NCI-H2107 treated with DMSO at 0.1 percent for 48 hours (cell line): Measurements from ENCODE around the gene UBE3B.

Source experiments
- DNase-seq: peaks from one replicate; lab custom pipeline; 2025; ENCODE audit not compliant: unreplicated experiment; lab: John Stamatoyannopoulos, UW

Gene UBE3B

DNA sequence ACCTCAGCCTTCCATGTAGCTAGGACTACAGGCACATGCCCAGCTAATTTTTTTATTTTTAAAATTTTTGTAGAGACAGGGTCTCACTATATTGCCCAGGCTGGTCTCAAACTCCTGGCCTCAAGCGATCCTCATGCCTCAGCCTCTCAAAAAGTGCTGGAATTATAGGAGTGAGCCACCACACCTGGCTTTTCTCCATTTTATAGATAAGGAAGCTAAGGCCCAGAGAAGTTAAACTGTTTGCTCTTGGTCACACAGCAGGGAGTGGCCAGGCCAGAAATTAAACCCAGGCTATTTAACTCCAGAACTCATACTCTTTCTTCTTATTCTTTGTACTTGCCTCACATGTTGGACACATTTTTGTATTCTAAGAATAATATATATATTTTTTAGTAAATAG lies 16.5 kb downstream of the UBE3B start:
- no peak for DNase-seq

DNA sequence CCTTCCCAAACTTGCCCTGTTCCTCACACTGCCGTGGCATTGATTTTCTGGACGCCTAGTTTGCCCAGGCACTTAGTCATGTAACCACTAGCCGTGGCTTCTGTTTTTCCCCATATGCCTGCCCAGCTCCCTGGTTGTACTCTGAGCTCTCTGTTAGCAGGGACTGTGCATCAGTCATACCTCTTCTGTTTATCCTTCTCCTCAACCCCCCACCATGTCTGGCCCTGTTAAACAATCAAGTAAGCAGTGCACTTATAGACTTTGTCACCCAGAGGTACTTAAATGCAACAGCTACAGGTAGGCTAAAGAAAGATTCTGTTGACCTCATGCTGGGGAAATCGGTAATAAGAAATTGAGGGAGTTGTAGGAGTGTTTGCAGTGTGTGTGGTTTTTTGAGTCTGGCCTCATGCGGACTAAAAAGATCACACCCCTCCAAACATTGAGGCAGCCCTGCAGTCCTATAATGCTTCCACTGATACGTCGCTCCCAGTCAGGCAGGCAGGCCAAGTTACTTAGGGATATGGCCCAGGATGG lies 17.0 kb downstream of the UBE3B start:
- no peak for DNase-seq

DNA sequence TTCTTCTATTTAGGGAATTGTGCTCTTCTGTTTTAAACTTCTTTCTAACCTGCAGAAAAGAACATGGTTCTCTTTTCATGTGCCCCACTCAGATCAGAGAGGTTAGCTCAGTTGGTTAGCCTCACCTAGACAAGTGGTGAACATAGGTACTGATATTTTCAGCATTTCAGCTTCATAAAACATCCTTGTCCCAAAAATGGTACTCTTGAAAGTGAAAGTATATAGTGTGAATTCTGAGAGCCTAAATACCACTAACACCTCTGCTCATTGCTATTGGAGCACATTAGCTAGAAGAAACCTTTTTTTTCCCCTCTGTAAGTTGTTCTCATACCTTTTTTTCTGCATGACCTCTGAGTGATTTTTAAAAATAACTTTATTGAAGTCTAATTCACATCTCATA lies 17.6 kb downstream of the UBE3B start:
- no peak for DNase-seq

DNA sequence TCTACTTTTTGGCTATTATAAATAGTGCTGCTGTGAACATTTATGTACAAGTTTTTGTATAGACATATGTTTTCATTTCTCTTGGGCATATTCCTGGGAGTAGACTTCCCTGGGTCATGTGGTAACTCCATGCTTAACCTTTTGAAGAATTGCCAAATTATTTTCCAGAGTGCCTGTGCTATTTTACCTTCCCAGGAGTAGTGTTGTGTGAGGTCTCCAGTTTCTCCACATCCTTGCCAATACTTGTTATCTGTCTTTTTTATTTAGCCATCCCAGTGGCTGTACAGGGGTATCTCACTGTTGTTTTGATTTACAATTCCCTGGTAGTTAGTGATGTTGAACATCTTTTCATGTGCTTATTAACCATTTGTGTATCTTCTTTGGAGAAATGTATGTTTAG lies 18.9 kb downstream of the UBE3B start:
- no peak for DNase-seq

DNA sequence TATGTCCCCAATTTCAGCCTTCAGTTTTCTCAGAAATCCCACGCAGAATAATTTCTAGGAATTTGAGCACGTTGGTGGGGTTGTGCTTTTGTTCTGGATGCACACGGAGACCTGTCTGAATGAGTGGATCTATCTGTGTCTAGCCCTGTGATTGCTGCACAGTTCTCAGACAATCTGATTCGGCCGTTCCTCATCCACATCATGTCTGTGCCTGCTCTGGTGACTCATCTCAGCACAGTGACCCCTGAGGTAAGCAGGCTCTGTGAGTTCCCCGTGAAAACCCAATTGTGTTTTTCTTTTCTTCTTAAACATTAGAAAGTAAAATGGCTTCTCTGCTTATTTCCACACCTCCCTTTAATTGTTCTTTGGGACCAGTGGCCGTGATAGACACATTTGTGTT lies 20.2 kb downstream of the UBE3B start:
- DNase-seq: no peak

DNA sequence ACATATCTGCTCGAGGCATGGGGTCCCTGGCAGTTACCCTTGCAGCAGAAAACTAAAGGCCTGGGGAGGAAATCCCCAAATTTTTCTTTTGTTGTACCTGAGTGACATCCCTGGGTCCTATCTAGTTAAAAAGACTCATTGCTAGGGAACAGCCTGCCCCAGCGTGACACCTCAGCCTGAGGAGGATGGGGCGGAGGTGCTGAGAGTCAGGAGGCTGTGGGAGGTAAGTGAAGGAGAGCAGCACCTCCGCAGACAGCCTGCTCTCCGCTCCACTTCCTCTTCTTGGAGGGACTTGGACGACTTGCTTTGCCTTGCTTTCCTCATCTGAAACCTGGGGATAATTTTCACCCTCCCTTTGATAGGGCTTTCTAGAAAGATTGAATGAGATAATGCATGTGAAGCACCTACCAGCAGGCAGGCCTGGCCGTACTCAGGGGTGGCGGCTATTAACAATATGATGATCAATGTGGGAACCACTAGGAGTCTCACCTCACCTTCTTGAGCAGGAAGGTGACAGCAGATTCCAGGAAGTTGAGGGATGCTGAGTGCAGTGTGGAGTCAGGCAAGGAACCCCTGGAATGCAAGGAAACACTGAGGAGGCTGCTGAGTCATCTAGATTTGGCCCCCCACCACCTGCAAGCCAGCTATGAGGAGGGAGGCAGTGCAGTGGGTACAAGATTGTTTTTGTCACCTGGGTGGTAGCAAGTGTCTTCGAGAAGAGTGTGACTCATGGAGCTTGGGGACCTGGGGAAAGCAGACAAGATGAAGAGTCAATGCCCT lies 23.2 kb downstream of the UBE3B start:
- DNase-seq: no peak

DNA sequence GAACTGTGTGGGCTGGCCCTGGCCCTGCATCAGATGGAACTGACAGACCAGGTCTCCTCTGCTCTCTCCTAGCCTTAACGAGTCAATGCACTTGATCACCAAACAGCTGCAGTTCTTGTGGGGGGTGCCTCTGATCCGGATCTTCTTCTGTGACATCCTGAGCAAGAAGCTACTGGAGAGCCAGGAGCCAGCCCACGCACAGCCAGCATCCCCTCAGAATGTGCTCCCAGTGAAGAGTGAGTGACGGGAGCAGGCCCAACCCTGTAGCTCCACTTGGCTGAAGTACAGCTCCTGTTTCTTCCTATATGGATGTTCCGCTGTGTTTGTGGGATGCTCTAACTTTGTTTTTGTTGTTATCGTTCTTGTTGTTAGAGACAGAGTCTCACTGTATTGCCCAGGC lies 23.9 kb downstream of the UBE3B start:
- no peak for DNase-seq

DNA sequence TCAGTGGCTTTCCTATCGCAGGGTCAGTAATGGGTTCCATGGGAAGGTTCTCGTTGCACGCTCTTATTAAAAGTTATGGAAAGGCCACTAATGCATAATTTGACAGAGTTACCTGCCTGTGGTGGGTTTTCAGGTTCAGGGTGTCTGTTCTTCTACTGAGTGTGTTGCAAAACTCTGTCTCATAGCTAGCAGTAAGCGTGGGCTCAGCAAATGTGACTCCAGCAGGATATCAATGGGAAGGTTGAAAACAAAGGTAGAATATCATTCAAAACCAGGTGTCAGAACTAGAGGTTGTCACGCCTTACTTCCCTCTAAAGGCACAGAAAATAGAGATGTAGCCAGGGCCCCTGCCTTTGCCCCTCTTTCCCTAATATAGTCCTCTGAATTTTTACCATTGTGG lies 24.9 kb downstream of the UBE3B start:
- no peak for DNase-seq

DNA sequence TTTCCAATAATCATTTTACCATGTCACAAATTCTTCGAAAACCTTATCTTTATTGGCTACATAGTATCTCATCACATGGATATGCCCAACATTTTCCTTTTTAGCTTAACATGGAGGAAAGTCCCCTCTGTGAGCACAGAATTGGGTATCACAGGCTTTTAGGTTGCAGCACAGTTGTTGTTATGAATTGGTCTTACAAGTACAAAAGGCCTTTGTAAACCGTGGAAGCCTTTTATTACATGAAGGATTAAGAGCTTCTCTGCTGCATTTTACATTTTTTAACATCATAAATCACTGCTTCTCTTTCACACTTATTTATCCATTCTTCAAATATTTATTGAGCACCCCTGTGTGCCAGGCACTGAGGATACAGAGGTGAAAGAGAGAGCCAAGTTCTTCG lies 26.2 kb downstream of the UBE3B start:
- DNase-seq: no peak

DNA sequence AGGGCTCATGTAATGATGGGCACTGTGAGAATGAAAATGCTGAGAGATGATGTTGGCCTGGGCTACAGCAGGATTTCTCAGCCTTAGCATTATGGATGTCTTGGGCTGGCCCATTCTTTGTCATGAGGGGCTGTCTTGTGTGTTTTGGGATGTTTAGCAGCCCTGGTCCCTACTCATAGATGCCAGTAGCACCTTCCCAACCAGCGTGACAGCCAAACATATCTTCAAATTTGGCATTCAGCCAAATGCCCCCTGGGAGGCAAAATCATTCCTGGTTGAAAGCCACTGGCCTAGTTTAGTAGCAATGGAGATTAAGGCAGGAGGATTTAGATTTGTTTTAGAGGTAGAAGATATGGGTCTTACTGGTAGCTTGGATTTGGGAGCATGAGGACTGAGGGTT lies 26.6 kb downstream of the UBE3B start:
- DNase-seq: no peak

DNA sequence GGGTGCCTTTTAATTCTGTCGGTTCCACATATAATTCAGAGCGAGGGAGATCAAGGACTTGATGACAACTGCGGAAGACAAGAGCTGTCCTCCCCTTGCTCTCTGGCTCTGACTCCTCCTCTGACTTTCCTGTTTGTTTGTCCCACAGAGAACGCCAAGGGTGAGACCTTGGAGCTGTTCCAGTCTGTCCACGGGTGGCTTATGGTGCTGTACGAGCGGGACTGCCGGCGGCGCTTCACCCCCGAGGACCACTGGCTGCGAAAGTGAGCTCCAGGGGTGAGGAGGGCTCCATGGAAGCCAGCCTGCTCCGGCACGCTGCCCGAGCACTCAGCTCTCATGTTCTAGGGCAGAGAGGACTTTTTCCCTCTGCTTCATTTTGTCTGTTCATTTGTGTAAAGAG lies 32.8 kb downstream of the UBE3B start:
- no peak for DNase-seq

DNA sequence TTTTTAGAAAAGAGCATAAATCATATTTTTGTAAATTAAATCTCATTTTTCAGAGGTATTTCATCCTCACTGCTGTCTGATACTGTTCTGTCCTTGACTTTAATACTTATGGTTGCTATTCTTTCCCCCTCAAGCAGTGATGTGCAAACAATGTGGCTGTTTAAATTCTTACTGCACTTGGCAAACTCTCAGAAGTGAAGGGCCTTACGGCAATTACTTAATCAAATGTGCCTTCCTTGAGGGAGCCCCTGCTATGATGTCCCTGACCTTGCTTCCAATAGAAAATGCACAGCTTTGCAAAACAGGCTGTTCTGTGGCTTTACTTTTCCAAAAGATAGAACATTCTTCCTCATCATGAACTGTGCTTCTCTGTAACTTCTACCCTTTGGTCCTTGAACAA lies 35.2 kb downstream of the UBE3B start:
- no peak for DNase-seq

DNA sequence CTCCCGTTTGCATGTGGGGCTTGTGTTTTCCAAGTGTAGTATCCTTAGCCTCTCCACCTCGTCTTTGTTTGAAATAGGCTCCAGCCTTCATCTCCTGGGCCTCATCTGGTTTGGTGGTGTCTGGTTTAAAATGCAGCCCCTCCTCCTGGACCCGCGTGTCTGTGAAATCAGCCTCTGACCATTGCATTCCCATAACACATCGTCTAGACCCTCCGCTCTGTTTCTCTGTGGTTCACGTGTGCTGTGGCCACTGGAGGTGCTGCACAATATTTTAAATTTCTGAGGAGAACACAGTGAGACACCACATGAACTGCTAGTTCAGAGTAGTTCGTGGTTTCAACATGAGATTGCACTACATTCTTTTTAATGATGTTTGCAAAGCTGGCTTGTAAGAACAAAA lies 35.6 kb downstream of the UBE3B start:
- no peak for DNase-seq

DNA sequence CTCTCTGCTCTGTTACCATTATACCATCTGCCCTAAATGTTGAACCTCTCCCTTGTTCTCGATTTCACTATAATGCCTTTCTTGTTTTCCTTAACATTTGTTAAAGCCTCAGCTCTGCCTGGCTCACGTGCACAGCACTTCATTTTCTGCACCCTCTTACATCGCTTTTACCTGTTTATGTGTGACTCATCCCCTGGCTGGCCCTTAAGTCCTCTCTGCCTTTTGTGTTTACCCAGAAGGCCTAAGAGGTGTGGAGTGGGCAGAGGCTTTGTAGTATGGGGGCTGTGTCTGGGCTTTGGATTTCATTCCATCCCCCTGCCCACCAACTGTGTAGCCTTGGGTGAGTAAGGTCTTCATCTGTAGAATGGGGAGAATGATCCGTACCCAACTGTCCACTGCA lies 36.5 kb downstream of the UBE3B start:
- DNase-seq: peak; percentile 24

DNA sequence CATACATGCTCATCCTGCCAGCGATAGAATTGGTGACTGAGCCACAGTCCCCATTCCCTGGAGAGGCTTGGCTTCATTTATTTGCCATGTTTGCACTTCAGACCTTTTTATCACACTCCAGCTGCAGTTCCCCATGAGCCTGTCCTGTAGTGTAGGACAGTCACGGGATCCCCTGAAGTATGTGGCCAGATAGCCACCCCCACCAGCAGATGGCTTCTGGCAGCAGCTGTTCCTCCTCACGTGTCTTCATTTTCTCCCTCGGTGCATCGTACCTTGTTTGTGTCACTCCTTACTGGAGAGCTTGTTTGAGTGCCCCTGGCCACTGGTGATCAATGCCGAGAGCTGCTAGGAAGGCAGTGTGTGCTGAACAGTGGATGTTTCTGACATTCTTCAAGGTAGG lies 40.2 kb downstream of the UBE3B start:
- peak; percentile 70 for DNase-seq

DNA sequence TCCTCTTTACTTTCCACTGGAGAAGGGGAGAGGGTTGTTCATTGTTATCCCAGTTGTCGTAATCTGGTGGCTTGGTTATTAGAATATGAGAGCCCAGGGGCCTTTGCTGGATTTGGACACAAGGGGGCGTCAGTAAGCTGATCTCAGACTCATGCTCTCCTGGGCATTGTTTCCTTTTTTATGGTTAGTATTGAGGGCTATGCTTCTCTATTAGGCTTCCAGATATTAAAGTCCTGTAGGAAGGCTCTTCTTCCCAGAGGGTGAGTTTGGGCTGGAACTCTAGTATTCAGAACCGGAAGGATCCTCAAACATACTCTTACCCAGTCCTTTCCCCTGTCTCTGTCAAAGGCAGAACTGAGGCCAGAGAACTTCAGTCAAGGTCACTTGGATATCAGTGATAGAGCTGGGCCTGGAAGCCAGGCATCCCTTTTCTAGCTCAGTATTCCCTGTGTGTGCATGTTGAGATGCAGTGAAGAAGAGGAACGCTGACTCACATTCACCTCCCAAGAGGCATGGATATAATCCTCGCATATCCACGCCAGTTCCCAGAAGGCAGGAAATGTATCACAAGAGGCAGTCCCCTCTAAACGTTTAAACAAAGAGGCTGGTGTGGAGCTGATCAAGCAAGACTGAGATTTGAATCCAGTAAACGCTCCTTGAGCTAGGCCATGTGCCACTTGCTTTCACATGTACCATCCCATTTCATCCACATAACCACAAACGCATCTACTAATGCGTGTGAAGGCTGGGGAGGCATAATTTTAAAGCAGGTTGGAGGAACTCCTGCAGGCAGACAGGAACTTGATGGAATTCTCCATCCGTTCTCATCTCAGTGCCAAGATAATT lies 41.6 kb downstream of the UBE3B start:
- DNase-seq: peak; percentile 90

DNA sequence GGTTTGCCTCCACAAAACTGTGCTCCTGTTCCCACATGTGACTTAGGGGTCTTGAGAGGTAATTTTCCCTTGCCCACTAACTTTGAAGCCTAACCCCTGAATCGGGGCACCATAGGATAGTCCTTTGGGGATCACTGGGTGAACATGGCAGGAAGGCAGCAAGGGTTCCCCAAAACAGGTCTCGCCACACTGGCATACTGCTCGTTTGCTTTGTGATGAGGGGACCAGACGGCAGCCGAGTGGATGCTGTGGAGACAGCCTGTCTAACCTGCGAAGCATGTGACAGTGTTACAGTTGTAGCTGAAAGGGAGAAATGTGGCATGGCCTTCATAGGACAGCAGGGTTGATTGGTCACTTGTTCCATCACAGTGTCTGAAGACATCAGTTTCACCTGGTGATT lies 42.4 kb downstream of the UBE3B start:
- DNase-seq: no peak

DNA sequence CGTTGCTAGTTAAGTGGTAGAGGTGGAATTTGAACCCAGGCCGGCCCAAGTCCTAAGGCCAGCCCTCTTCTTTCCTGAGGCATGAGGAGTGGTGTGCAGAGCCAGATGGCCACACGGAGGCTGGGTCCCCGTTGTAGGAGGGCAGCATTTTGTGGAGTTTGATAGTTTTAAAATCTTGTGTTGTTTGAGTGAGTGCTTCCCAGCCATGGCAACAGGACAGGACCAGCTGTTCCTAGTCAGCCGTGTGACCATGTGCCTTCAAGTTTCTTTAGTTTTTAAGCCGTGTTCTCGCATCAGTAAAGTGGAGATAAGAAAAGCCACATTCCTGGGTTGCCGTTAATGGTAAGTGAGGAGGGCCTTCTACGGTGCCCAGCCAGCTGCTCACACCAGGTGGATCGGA lies 44.4 kb downstream of the UBE3B start:
- DNase-seq: no peak

DNA sequence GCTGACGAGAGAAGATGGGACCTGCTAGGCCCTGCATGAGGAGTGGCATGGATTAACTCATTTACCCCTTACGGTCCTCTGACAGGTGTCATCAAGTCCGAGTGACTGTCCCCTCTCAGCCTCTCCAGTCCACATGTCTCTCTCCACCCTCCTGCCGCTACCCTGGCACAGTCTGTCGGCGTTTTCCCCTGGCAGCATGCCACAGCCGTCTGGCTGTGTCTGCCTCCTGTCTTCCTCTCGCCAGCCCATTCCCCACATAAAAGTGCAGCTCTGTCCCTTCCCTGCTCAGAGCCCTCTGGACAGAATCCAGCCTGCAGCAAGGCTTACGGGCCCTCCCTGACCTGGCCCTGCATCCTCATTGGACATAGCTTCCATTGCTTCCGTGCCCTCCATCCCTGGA lies 45.6 kb downstream of the UBE3B start:
- DNase-seq: no peak

DNA sequence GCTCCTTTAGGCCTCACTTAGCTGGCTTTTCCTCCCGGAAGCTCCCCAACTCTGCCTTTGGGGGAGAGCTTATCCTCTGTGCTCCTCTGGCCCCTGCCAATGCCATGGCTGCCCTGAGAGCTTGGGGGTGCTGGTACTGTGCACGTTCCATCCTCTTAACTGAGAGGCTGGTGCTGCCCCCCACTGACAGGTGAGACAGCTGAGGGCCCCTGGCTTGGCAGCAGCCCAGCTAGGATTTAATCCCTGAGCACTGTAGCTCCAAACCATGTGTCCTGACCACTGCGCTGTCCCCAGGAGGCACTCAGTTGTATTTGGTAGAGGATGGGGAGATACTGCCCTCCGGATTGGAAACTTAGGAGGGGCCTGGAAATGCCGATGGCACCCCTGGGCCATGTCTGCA lies 46.1 kb downstream of the UBE3B start:
- DNase-seq: no peak

DNA sequence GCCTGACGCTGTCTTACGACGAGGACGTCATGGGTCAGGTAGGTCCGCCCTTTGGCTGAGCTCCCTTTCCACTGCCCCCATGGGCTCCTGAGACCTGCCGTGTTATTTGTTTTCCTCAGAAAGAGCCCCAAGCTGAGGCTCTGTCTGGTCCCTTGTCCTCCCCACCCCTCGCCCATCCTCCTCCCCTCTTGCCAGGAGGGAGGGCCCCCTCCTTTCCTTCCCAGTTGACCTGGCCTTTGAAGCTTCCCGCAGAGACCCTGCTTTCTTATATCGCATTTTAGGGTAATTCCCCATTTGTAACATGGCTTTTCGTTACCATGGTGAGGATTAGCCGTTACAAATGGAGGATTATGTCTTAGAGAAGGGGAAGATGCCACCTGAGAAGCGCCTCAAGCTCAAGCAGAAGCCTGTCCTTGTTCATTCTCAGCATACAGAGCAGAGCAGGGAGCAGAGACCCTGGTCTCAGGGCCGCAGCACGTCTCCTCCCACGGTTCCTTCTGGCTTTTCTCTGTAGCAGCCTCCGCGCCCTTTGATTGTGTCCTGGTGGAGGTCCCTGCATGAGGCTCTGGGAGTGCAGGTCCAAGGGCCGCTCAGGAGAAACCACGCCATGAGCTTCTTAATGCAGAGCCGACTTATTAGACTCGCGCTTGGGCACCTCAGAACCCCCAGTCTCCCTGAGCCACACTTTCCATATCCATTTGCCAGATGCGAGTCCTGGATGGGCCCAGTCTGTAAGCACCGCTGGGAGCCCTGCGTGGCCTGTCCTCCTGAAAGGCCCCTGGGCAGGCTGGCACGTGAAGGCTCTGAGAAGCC lies 47.2 kb downstream of the UBE3B start:
- DNase-seq: no peak

DNA sequence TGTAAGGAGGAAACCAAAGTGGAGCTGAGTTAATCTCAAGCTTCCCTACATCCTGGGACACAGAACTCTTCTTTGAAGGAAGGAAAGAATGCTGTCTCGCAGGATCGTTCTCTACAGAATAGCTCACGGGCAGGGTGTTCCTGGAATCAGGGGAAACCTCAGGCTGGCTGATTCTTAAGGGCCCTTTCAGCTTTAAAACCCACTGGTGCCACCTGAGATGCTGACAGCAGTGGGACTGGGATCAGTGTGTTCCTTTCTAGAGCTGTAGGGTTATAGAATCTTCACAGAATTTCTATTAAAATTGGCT lies 47.8 kb downstream of the UBE3B start:
- no peak for DNase-seq
